Measurements from ENCODE around the gene PKP3. TPM values are rescaled to one million over a fixed set of nuclear protein-coding genes. Genes with fewer than 3 reads are reported as not detected.
"Not testable (repeated sequence)": the region's sequence is repeated elsewhere in the genome, so short reads cannot be mapped to it uniquely, and the experiment has no call there.

The PKP3 gene
- total RNA-seq, 1 experiment from 2014 or later, result 177 TPM

DNA sequence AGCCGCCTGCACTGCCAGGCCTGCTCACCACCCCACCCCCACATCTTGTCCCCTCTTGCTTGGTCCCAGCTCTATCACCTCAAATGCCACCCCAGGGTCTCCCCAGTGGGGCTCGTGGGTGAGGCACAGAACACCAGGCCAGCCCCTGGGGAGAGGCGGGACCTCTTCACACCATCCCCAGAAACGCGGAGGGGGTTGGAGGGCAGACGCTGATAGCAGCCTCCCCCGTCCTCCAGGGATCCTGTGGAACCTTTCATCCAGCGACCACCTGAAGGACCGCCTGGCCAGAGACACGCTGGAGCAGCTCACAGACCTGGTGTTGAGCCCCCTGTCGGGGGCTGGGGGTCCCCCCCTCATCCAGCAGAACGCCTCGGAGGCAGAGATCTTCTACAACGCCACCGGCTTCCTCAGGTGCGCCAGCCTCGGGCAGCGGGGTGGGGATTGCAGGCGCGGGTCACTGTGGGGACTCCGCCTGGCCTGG is 5.8 kb downstream of the PKP3 start:
- intact Hi-C loops (cut with micrococcal nuclease), result no loop called here
- Mint-ChIP-seq H3K36me3 (ENCODE audit: insufficient read depth, unreplicated experiment) (peaks cover 53% of the 10 kb centered on the region), H3K4me3 (ENCODE audit: unreplicated experiment) (no peak overlapping the region), H3K4me1 (ENCODE audit: insufficient read depth, unreplicated experiment) (peaks cover 8% of the 10 kb centered on the region), H3K27me3 (ENCODE audit: insufficient read depth, unreplicated experiment) (no peaks in the 10 kb centered on the region), H3K9me3 (ENCODE audit: unreplicated experiment) (no peaks in the 10 kb centered on the region), H3K27ac (ENCODE audit: low read depth, unreplicated experiment) (no peak overlapping the region)
- TF ChIP-seq, protein P1, sequence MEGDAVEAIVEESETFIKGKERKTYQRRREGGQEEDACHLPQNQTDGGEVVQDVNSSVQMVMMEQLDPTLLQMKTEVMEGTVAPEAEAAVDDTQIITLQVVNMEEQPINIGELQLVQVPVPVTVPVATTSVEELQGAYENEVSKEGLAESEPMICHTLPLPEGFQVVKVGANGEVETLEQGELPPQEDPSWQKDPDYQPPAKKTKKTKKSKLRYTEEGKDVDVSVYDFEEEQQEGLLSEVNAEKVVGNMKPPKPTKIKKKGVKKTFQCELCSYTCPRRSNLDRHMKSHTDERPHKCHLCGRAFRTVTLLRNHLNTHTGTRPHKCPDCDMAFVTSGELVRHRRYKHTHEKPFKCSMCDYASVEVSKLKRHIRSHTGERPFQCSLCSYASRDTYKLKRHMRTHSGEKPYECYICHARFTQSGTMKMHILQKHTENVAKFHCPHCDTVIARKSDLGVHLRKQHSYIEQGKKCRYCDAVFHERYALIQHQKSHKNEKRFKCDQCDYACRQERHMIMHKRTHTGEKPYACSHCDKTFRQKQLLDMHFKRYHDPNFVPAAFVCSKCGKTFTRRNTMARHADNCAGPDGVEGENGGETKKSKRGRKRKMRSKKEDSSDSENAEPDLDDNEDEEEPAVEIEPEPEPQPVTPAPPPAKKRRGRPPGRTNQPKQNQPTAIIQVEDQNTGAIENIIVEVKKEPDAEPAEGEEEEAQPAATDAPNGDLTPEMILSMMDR (IDR thresholded peaks at IDR 0.05; ENCODE audit: unreplicated experiment), result no peak
- BruUV-seq (replicated peaks), result no TSS peak
- POLR2A ChIA-PET, result no interaction called here
- no peak for DNase-seq (ENCODE audit: unreplicated experiment)
- CTCF ChIA-PET, result interaction anchor here (1.3 kb wide), 1 partner anchor 48 kb away, joined by 3 read pairs; no protein-coding TSS in a partner anchor

DNA sequence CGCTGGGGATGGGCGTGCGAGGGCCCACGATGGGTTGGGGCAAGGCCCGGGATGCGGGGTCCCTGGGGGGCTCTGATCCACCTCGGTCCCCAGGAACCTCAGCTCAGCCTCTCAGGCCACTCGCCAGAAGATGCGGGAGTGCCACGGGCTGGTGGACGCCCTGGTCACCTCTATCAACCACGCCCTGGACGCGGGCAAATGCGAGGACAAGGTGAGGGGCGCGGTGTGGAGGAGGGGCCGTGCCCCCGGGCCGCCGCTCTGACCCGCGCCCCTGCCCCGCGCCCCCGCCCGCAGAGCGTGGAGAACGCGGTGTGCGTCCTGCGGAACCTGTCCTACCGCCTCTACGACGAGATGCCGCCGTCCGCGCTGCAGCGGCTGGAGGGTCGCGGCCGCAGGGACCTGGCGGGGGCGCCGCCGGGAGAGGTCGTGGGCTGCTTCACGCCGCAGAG is 6.3 kb downstream of the PKP3 start:
- TF ChIP-seq, protein P1 (IDR thresholded peaks at IDR 0.05; ENCODE audit: unreplicated experiment), result no peak
- POLR2A ChIA-PET, result no interaction called here
- intact Hi-C loops (cut with micrococcal nuclease), result no loop called here
- DNase-seq (ENCODE audit: unreplicated experiment), result no peak
- no TSS peak for BruUV-seq (replicated peaks)
- CTCF ChIA-PET, result no interaction called here
- H3K4me3 Mint-ChIP-seq (ENCODE audit: unreplicated experiment), result no peak overlapping the region
- H3K27ac Mint-ChIP-seq (ENCODE audit: low read depth, unreplicated experiment), result no peak overlapping the region
- H3K36me3 Mint-ChIP-seq (ENCODE audit: insufficient read depth, unreplicated experiment), result peaks cover 56% of the 10 kb centered on the region
- no peaks in the 10 kb centered on the region for H3K27me3 Mint-ChIP-seq (ENCODE audit: insufficient read depth, unreplicated experiment)
- H3K4me1 Mint-ChIP-seq (ENCODE audit: insufficient read depth, unreplicated experiment), result peaks cover 7% of the 10 kb centered on the region
- H3K9me3 Mint-ChIP-seq (ENCODE audit: unreplicated experiment), result no peaks in the 10 kb centered on the region

DNA sequence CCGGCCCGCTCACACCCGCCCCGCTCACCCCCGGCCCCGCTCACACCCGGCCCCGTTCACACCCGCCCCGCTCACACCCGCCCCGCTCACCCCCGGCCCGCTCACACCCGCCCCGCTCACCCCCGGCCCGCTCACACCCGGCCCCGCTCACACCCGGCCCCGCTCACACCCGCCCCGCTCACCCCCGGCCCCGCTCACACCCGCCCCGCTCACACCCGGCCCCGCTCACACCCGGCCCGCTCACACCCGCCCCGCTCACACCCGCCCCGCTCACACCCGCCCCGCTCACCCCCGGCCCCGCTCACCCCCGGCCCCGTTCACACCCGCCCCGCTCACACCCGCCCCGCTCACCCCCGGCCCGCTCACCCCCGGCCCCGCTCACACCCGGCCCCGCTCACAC is 7.2 kb downstream of the PKP3 start:
- DNase-seq (ENCODE audit: unreplicated experiment); H3K4me3 Mint-ChIP-seq (ENCODE audit: unreplicated experiment); H3K27me3 Mint-ChIP-seq (ENCODE audit: insufficient read depth, unreplicated experiment); H3K4me1 Mint-ChIP-seq (ENCODE audit: insufficient read depth, unreplicated experiment); POLR2A ChIA-PET; H3K27ac Mint-ChIP-seq (ENCODE audit: low read depth, unreplicated experiment); H3K9me3 Mint-ChIP-seq (ENCODE audit: unreplicated experiment); CTCF ChIA-PET; intact Hi-C loops (cut with micrococcal nuclease); BruUV-seq (replicated peaks): not testable (repeated sequence)
- H3K36me3 Mint-ChIP-seq (ENCODE audit: insufficient read depth, unreplicated experiment), result peaks cover 59% of the 10 kb centered on the region

DNA sequence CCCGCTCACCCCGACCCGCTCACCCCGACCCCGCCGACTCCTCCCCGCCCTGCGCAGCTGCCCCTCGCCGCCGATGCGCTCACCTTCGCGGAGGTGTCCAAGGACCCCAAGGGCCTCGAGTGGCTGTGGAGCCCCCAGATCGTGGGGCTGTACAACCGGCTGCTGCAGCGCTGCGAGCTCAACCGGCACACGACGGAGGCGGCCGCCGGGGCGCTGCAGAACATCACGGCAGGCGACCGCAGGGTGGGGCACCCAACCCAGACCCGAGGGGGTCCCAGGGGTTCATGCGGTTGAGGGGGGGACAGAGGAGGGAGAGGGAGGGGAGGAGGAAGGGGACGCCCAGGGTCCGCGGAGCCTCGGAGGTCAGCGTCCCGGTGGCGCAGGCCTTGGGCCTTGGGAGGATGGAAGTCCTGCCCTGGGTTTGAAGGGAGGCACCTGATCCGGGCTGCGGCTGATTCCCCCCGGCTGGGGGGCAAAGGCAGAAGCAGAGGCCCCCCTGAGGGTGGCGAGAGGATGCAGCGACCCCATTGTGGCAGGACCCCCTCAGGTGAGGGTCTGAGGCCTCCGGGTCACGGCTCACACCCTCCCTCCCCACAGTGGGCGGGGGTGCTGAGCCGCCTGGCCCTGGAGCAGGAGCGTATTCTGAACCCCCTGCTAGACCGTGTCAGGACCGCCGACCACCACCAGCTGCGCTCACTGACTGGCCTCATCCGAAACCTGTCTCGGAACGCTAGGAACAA is 9.2 kb downstream of the PKP3 start:
- ChIA-PET POLR2A (interaction anchor here (1.2 kb wide), 1 partner anchor 196 kb away, joined by 3 read pairs; the partner anchor contains the start of genes BET1L and RIC8A), CTCF (interaction anchor here (0.6 kb wide), 1 partner anchor 38 kb away, joined by 3 read pairs; no protein-coding TSS in a partner anchor)
- no peak for DNase-seq (ENCODE audit: unreplicated experiment)
- H3K4me1 Mint-ChIP-seq (ENCODE audit: insufficient read depth, unreplicated experiment), result no peaks in the 10 kb centered on the region
- H3K36me3 Mint-ChIP-seq (ENCODE audit: insufficient read depth, unreplicated experiment), result peaks cover 59% of the 10 kb centered on the region
- no peak overlapping the region for H3K27ac Mint-ChIP-seq (ENCODE audit: low read depth, unreplicated experiment)
- intact Hi-C loops (cut with micrococcal nuclease), result no loop called here
- H3K9me3 Mint-ChIP-seq (ENCODE audit: unreplicated experiment), result no peaks in the 10 kb centered on the region
- H3K27me3 Mint-ChIP-seq (ENCODE audit: insufficient read depth, unreplicated experiment), result no peaks in the 10 kb centered on the region
- BruUV-seq (replicated peaks), result no TSS peak
- TF ChIP-seq, protein P1 (IDR thresholded peaks at IDR 0.05; ENCODE audit: unreplicated experiment), result no peak
- no peak overlapping the region for H3K4me3 Mint-ChIP-seq (ENCODE audit: unreplicated experiment)
